GM18508 (cell line): ENCODE measurements around the gene FHIT.

Source experiments
- ATAC-seq: cut with Tn5 transposase; IDR thresholded peaks from one replicate; pipeline ENCODE4 v1.9.1; 2021; ENCODE audit warnings: moderate number of reproducible peaks; ENCODE audit not compliant: insufficient read depth, unreplicated experiment

Gene FHIT

GRCh38 chr3:59762941-59763340 is 1488.3 kb downstream of the FHIT start:
- ATAC-seq: no peak

- ATAC-seq: no peak
These were observed 1491.8 kb downstream of the FHIT start for GRCh38 chr3:59759298-59760031.

GRCh38 chr3:59758672-59759071 is 1492.6 kb downstream of the FHIT start:
- no peak for ATAC-seq

- ATAC-seq: no peak
These were observed 1494.3 kb downstream of the FHIT start for GRCh38 chr3:59756934-59757333.

GRCh38 chr3:59754456-59755129 is 1496.7 kb downstream of the FHIT start:
- ATAC-seq: no peak

GRCh38 chr3:59753808-59754450 is 1497.3 kb downstream of the FHIT start:
- no peak for ATAC-seq

GRCh38 chr3:59752925-59753324 is 1498.3 kb downstream of the FHIT start:
- ATAC-seq: no peak

GRCh38 chr3:59751606-59752005 is 1499.6 kb downstream of the FHIT start:
- no peak for ATAC-seq

- ATAC-seq: no peak
These were observed 1500.9 kb downstream of the FHIT start for GRCh38 chr3:59750391-59750790.

GRCh38 chr3:59749291-59749690 is 1502.0 kb downstream of the FHIT start:
- ATAC-seq: no peak

GRCh38 chr3:59746585-59746984 is 1504.7 kb downstream of the FHIT start:
- ATAC-seq: no peak

GRCh38 chr3:59737241-59737640 is 1514.0 kb downstream of the FHIT start:
- no peak for ATAC-seq

GRCh38 chr3:59734061-59734460 is 1517.2 kb downstream of the FHIT start:
- ATAC-seq: no peak

GRCh38 chr3:59733041-59733809 is 1518.0 kb downstream of the FHIT start:
- no peak for ATAC-seq

GRCh38 chr3:59731943-59732342 is 1519.3 kb downstream of the FHIT start:
- no peak for ATAC-seq

- ATAC-seq: no peak
These were observed 1520.7 kb downstream of the FHIT start for GRCh38 chr3:59730591-59730990.

GRCh38 chr3:59728587-59728908 is 1522.7 kb downstream of the FHIT start:
- ATAC-seq: no peak

GRCh38 chr3:59727902-59728586 is 1523.2 kb downstream of the FHIT start:
- ATAC-seq: no peak

- ATAC-seq: no peak
These were observed 1525.0 kb downstream of the FHIT start for GRCh38 chr3:59726279-59726678.

- no peak for ATAC-seq
These were observed 1533.5 kb downstream of the FHIT start for GRCh38 chr3:59717679-59718205.
